ENCODE measurements around the gene ABL1.

The ABL1 gene

GRCh38 chr9:130934702-130935647 lies 99.9 kb downstream of the ABL1 start:
- no peak for DNase-seq

GRCh38 chr9:130935648-130936271 lies 100.7 kb downstream of the ABL1 start:
- DNase-seq, result no peak

- no peak for DNase-seq
Observed at GRCh38 chr9:130936285-130937117, 101.4 kb downstream of the ABL1 start.

Measured in NCI-H1092 (cell line).